Measurements from ENCODE around the gene WFDC2. TPM values are rescaled to one million over a fixed set of nuclear protein-coding genes. Genes with fewer than 3 reads are reported as not detected.

WFDC2 gene
- total RNA-seq, 1 donor from 2014 or later = 4.1 TPM

DNA sequence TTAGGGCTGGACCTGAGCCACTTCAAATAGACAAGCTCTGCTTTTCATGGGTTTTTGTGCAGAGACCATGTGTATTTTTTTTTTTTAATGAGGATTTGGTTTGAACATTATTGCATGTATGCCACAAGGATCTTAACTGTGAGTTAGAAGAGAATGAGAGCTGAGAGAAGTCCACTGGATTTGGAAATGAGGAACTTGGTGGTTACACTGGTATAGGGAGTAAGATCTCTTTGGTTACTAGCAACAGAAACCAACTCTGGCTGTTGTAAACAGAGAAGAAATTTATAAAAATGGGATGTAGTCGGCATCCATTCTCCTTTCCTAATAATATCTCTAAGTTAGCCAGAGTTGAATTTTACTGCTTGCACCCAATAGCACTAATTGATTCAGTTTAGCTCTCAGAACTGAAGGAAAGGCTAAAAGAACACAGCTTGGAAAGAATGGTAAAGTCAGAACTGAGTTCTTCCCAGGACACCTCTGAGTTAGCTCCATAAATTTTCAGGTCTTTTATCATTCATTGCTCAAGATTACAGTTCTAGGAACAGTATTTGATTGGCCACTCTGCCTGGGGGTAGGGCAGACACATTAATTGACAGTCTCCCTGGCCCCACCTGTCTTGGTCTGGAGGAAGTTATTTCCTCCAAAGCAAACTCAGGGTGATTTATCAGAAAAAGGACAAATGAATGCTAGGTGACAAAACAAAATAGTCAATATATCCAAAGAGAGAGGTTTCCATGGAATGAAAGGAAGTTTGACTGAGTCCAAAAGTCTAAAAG is 3.9 kb upstream of the WFDC2 start:
- Mint-ChIP-seq H3K27me3 (ENCODE audit: low read depth, unreplicated experiment) (peaks cover 34% of the 10 kb centered on the region), H3K27ac (ENCODE audit: unreplicated experiment) (no peak overlapping the region), H3K4me1 (ENCODE audit: low read depth, unreplicated experiment) (no peaks in the 10 kb centered on the region), H3K4me3 (ENCODE audit: unreplicated experiment) (no peak overlapping the region), H3K9me3 (ENCODE audit: unreplicated experiment) (no peaks in the 10 kb centered on the region), H3K36me3 (ENCODE audit: low read depth, unreplicated experiment) (no peaks in the 10 kb centered on the region)
- Histone ChIP-seq H3K9me3 (ENCODE audit: insufficient read depth, low read depth, low read length) (no peaks in the 10 kb centered on the region), H3K79me2 (ENCODE audit: insufficient read depth, low read length) (no peaks in the 10 kb centered on the region), H3K4me1 (ENCODE audit: insufficient read depth, low read length) (peaks cover 2% of the 10 kb centered on the region), H4K20me1 (ENCODE audit: insufficient read depth, low read length) (no peaks in the 10 kb centered on the region), H2AFZ (ENCODE audit: low read depth, low read length) (no peak overlapping the region), H3K4me2 (ENCODE audit: low read length) (no peak overlapping the region), H3K27me3 (ENCODE audit: insufficient read depth, low read length) (peaks cover 69% of the 10 kb centered on the region), H3K36me3 (ENCODE audit: insufficient read depth, low read length) (no peaks in the 10 kb centered on the region), H3K9ac (ENCODE audit: low read length) (no peak overlapping the region), H3K4me3 (ENCODE audit: insufficient read depth, low read depth, low read length) (no peak overlapping the region), H3K27ac (ENCODE audit: low read depth, low read length) (no peak overlapping the region)
- TF ChIP-seq, protein P1, sequence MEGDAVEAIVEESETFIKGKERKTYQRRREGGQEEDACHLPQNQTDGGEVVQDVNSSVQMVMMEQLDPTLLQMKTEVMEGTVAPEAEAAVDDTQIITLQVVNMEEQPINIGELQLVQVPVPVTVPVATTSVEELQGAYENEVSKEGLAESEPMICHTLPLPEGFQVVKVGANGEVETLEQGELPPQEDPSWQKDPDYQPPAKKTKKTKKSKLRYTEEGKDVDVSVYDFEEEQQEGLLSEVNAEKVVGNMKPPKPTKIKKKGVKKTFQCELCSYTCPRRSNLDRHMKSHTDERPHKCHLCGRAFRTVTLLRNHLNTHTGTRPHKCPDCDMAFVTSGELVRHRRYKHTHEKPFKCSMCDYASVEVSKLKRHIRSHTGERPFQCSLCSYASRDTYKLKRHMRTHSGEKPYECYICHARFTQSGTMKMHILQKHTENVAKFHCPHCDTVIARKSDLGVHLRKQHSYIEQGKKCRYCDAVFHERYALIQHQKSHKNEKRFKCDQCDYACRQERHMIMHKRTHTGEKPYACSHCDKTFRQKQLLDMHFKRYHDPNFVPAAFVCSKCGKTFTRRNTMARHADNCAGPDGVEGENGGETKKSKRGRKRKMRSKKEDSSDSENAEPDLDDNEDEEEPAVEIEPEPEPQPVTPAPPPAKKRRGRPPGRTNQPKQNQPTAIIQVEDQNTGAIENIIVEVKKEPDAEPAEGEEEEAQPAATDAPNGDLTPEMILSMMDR (IDR thresholded peaks at IDR 0.05; ENCODE audit: insufficient read depth, low read depth, low read length) = no peak
- no peak for TF ChIP-seq EZH2 (IDR thresholded peaks at IDR 0.05; ENCODE audit: insufficient read depth, low read length)
- FAIRE-seq (no peak), DNase-seq (ENCODE audit: low read depth) (no peak)

- Mint-ChIP-seq H3K4me1 (ENCODE audit: low read depth, unreplicated experiment) (no peaks in the 10 kb centered on the region), H3K27ac (ENCODE audit: unreplicated experiment) (no peak overlapping the region), H3K4me3 (ENCODE audit: unreplicated experiment) (no peak overlapping the region), H3K27me3 (ENCODE audit: low read depth, unreplicated experiment) (peaks cover 45% of the 10 kb centered on the region), H3K9me3 (ENCODE audit: unreplicated experiment) (no peaks in the 10 kb centered on the region), H3K36me3 (ENCODE audit: low read depth, unreplicated experiment) (no peaks in the 10 kb centered on the region)
- Histone ChIP-seq H3K9ac (ENCODE audit: low read length) (no peak overlapping the region), H3K4me1 (ENCODE audit: insufficient read depth, low read length) (peaks cover 2% of the 10 kb centered on the region), H3K4me3 (ENCODE audit: insufficient read depth, low read depth, low read length) (no peak overlapping the region), H3K4me2 (ENCODE audit: low read length) (no peak overlapping the region), H3K9me3 (ENCODE audit: insufficient read depth, low read depth, low read length) (no peaks in the 10 kb centered on the region), H3K27me3 (ENCODE audit: insufficient read depth, low read length) (peaks cover 77% of the 10 kb centered on the region), H3K79me2 (ENCODE audit: insufficient read depth, low read length) (no peaks in the 10 kb centered on the region), H4K20me1 (ENCODE audit: insufficient read depth, low read length) (no peaks in the 10 kb centered on the region), H3K36me3 (ENCODE audit: insufficient read depth, low read length) (no peaks in the 10 kb centered on the region), H3K27ac (ENCODE audit: low read depth, low read length) (no peak overlapping the region), H2AFZ (ENCODE audit: low read depth, low read length) (no peak overlapping the region)
- TF ChIP-seq EZH2 (IDR thresholded peaks at IDR 0.05; ENCODE audit: insufficient read depth, low read length) = no peak
- TF ChIP-seq, protein P1 (IDR thresholded peaks at IDR 0.05; ENCODE audit: insufficient read depth, low read depth, low read length) = no peak
- no peak for DNase-seq (ENCODE audit: low read depth)
- FAIRE-seq = no peak
Measured at GRCh38 chr20:45467172-45467571, 2.4 kb upstream of the WFDC2 start.

- no peaks in the 10 kb centered on the region for H3K9me3 Mint-ChIP-seq (ENCODE audit: unreplicated experiment)
- H3K9me3 ChIP-seq (ENCODE audit: insufficient read depth, low read depth, low read length) = no peaks in the 10 kb centered on the region
- H3K27ac ChIP-seq (ENCODE audit: low read depth, low read length) = no peak overlapping the region
- no peak overlapping the region for H3K4me3 ChIP-seq (ENCODE audit: insufficient read depth, low read depth, low read length)
- FAIRE-seq (no peak), DNase-seq (ENCODE audit: low read depth) (no peak)
- H3K4me2 ChIP-seq (ENCODE audit: low read length) = no peak overlapping the region
- no peaks in the 10 kb centered on the region for H3K36me3 ChIP-seq (ENCODE audit: insufficient read depth, low read length)
- no peak for TF ChIP-seq EZH2 (IDR thresholded peaks at IDR 0.05; ENCODE audit: insufficient read depth, low read length)
- TF ChIP-seq, protein P1 (IDR thresholded peaks at IDR 0.05; ENCODE audit: insufficient read depth, low read depth, low read length) = no peak
- H4K20me1 ChIP-seq (ENCODE audit: insufficient read depth, low read length) = no peaks in the 10 kb centered on the region
- H3K79me2 ChIP-seq (ENCODE audit: insufficient read depth, low read length) = no peaks in the 10 kb centered on the region
- no peaks in the 10 kb centered on the region for H3K36me3 Mint-ChIP-seq (ENCODE audit: low read depth, unreplicated experiment)
- no peak overlapping the region for H3K9ac ChIP-seq (ENCODE audit: low read length)
- H3K4me1 ChIP-seq (ENCODE audit: insufficient read depth, low read length) = peaks cover 2% of the 10 kb centered on the region
- H2AFZ ChIP-seq (ENCODE audit: low read depth, low read length) = no peak overlapping the region
- H3K27ac Mint-ChIP-seq (ENCODE audit: unreplicated experiment) = no peak overlapping the region
- no peaks in the 10 kb centered on the region for H3K4me1 Mint-ChIP-seq (ENCODE audit: low read depth, unreplicated experiment)
- H3K27me3 Mint-ChIP-seq (ENCODE audit: low read depth, unreplicated experiment) = peaks cover 46% of the 10 kb centered on the region
- no peak overlapping the region for H3K4me3 Mint-ChIP-seq (ENCODE audit: unreplicated experiment)
- peaks cover 75% of the 10 kb centered on the region for H3K27me3 ChIP-seq (ENCODE audit: insufficient read depth, low read length)
Measured at GRCh38 chr20:45467861-45468260, 1.7 kb upstream of the WFDC2 start.

All from astrocyte (in vitro differentiated cells and primary cell).